ENCODE results near the gene CGB5.
"Not testable (repeated sequence)": the region's sequence is repeated elsewhere in the genome, so short reads cannot be mapped to it uniquely, and the experiment has no call there.

DNA sequence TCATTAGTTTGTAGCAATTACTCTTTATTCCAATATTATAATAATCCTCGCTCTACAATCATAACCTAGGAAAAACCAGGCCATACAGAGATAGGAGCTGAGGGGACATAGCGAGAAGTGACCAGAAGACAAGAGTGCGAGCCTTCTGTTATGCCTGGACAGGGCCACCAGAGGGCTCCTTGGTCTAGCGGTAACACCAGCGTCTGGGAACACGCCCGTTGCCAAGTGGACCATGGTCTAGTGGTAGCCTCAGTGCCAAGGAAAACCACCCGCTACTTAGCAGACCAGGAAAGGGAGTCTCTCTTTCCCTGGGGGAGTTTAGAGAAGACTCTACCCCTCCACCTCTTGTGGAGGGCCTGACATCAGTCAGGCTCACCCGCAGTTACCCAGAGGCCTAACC is 31.2 kb downstream of the CGB5 start:
- TF ChIP-seq CTCF (IDR thresholded peaks at IDR 0.05; ENCODE audit: low read depth, low read length, poor library complexity, severe bottlenecking), result peak; percentile 21
- TF ChIP-seq EZH2phosphoT487 (IDR thresholded peaks at IDR 0.05; ENCODE audit: borderline replicate concordance, low read length), result not testable (repeated sequence)

Data from DOHH2 (cell line).